Breast epithelium (tissue), 4 donors: ENCODE results near the gene PLXNA4. TPM values are rescaled to one million over a fixed set of nuclear protein-coding genes. Genes with fewer than 3 reads are reported as not detected.

Experiments
- DNase-seq, 2 donors: peaks; one replicate each; pipeline ENCODE4 v3.0.0-alpha.2; 2019; ENCODE audit warnings: low spot score in 2 of 2
- H3K27ac ChIP-seq, 2 donors: fragments of 200-600 bp; sonication (generic) in 1 of 2; one replicate each; pipeline ENCODE4 v1.5.1; 2016 to 2019; ENCODE audit warnings: mild to moderate bottlenecking in 1 of 2
- H3K27me3 ChIP-seq, 2 donors: fragments of 200-600 bp; sonication (generic) in 1 of 2; one replicate each; pipeline versions ENCODE4 v1.5.1 to v1.6.0; 2017 to 2019; ENCODE audit warnings: control low read depth in 1 of 2, mild to moderate bottlenecking in 1 of 2
- H3K36me3 ChIP-seq: fragments of 200-600 bp; one replicate; pipeline ENCODE4 v1.5.1; 2019
- H3K4me1 ChIP-seq, 2 donors: fragments of 200-600 bp; sonication (generic); one replicate each; pipeline ENCODE4 v1.5.1; 2016 to 2019; ENCODE audit warnings: control low read depth in 1 of 2
- H3K4me3 ChIP-seq, 3 donors: fragments of 200-600 bp; sonication (generic); 1 replicate in 2 of 3; 2 replicates in 1 of 3; pipeline ENCODE4 v1.5.1; 2016 to 2019; ENCODE audit warnings: mild to moderate bottlenecking in 3 of 3, moderate library complexity in 2 of 3
- H3K9me3 ChIP-seq, 2 donors: fragments of 200-600 bp; sonication (generic) in 1 of 2; one replicate each; pipeline ENCODE4 v1.5.1; 2016 to 2019; ENCODE audit warnings: control low read depth in 1 of 2
- POLR2A ChIP-seq: fragments of 450-650 bp; IDR thresholded peaks from one replicate; pipeline ENCODE4 v1.6.1; 2016; ENCODE audit warnings: antibody characterized with exemption, mild to moderate bottlenecking, moderate library complexity
- POLR2AphosphoS5 ChIP-seq, 3 donors: sonication (generic); formaldehyde crosslinking; IDR thresholded peaks; one replicate each; pipeline ENCODE4 v1.6.1; 2017; ENCODE audit warnings: antibody characterized with exemption in 3 of 3
- intact Hi-C: fragments of 100-400 bp; cut with DNase I; formaldehyde crosslinking; loops from one replicate; pipeline ENCODE4 v1.15.1; 2023; ENCODE audit warnings: low total_unique reads
- total RNA-seq, 3 donors: library from RNA; depleted of rRNA; stranded (reverse); fragments of >200 nt; gene quantifications; one replicate each; pipeline ENCODE4 v1.1.0, GENCODE V29; 2016
- TF ChIP-seq, protein P1 (sequence below), 3 donors: fragments of 450-650 bp; IDR thresholded peaks; one replicate each; pipeline ENCODE4 v1.5.1; 2016 to 2017; ENCODE audit warnings: antibody characterized with exemption in 3 of 3, mild to moderate bottlenecking in 3 of 3, moderate library complexity in 3 of 3

PLXNA4 gene
- total RNA-seq, 3 donors from 2014 or later, result 7.2 to 32.5 (median 26.2) TPM

DNA sequence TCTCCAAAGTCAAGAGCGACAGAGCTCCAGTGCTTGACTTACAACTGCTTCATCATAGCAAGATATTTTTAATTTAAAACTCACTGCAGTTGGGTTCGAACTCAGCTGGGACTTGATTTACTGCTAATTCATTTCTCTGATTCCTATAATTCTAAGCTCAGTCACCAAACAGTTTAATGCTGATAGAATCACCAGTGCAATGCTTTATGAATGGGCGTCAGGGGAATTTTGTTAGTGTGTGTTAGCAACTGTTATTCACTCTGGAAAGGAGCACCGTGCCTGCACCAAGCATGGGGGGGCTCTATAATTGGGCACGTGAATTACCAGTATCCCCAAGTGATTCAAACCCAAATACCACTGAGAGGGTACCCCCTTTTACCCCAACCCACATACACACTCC, 10.4 kb downstream of the PLXNA4 start:
- Histone ChIP-seq H3K36me3 (no peaks in the 10 kb centered on the region), H3K4me3 (no peak overlapping the region), H3K4me1 (no peaks in the 10 kb centered on the region), H3K27ac (no peak overlapping the region), H3K27me3 (peaks cover 0 to 3% of the 10 kb centered on the region in 2 donors), H3K9me3 (no peaks in the 10 kb centered on the region)
- DNase-seq, result no peak
- intact Hi-C loops, result no loop called here
- TF ChIP-seq POLR2AphosphoS5 (IDR thresholded peaks at IDR 0.05) (no peak), POLR2A (no peak)
- TF ChIP-seq, protein P1, sequence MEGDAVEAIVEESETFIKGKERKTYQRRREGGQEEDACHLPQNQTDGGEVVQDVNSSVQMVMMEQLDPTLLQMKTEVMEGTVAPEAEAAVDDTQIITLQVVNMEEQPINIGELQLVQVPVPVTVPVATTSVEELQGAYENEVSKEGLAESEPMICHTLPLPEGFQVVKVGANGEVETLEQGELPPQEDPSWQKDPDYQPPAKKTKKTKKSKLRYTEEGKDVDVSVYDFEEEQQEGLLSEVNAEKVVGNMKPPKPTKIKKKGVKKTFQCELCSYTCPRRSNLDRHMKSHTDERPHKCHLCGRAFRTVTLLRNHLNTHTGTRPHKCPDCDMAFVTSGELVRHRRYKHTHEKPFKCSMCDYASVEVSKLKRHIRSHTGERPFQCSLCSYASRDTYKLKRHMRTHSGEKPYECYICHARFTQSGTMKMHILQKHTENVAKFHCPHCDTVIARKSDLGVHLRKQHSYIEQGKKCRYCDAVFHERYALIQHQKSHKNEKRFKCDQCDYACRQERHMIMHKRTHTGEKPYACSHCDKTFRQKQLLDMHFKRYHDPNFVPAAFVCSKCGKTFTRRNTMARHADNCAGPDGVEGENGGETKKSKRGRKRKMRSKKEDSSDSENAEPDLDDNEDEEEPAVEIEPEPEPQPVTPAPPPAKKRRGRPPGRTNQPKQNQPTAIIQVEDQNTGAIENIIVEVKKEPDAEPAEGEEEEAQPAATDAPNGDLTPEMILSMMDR (IDR thresholded peaks at IDR 0.05), result no peak

- peaks cover 0 to 3% of the 10 kb centered on the region in 2 donors for H3K27me3 ChIP-seq
- H3K27ac ChIP-seq, result no peak overlapping the region
- TF ChIP-seq POLR2A, result no peak
- TF ChIP-seq POLR2AphosphoS5 (IDR thresholded peaks at IDR 0.05), result no peak
- TF ChIP-seq, protein P1 (IDR thresholded peaks at IDR 0.05), result no peak
- H3K36me3 ChIP-seq, result no peaks in the 10 kb centered on the region
- H3K4me3 ChIP-seq, result no peak overlapping the region
- intact Hi-C loops, result no loop called here
- DNase-seq, result no peak
- H3K9me3 ChIP-seq, result no peaks in the 10 kb centered on the region
- H3K4me1 ChIP-seq, result no peaks in the 10 kb centered on the region
Observed at GRCh38 chr7:132565441-132565840, 10.8 kb downstream of the PLXNA4 start.

- Histone ChIP-seq H3K4me1 (no peaks in the 10 kb centered on the region), H3K36me3 (no peaks in the 10 kb centered on the region), H3K4me3 (no peak overlapping the region), H3K27me3 (peaks cover 0 to 3% of the 10 kb centered on the region in 2 donors), H3K27ac (no peak overlapping the region), H3K9me3 (no peaks in the 10 kb centered on the region)
- no peak for DNase-seq
- intact Hi-C loops, result no loop called here
- TF ChIP-seq POLR2A (no peak), POLR2AphosphoS5 (IDR thresholded peaks at IDR 0.05) (no peak)
- TF ChIP-seq, protein P1 (IDR thresholded peaks at IDR 0.05), result no peak
Observed at GRCh38 chr7:132564849-132565248, 11.4 kb downstream of the PLXNA4 start.

DNA sequence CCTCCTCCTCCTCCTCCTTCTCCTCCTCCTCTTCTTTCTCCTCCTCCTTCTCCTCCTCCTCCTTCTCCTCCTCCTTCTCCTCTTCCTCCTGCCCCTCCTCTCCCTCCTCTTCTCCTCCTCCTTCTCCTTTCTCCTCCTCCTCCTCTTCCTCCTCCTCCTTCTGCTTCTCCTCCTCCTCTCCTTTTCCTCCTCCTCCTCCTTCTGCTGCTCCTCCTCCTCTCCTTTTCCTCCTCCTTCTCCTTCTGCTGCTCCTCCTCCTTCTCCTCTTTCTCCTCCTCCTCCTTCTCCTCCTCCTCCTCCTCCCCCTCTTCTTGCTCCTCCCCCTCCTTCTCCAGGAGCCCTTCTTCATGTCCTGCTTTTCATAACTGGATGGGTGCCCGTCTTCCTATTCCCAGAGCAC, 12.2 kb downstream of the PLXNA4 start:
- H3K4me1 ChIP-seq, result no peaks in the 10 kb centered on the region
- DNase-seq, result no peak
- no peaks in the 10 kb centered on the region for H3K36me3 ChIP-seq
- H3K4me3 ChIP-seq, result no peak overlapping the region
- intact Hi-C loops, result no loop called here
- H3K27ac ChIP-seq, result no peak overlapping the region
- H3K9me3 ChIP-seq, result no peaks in the 10 kb centered on the region
- peaks cover 0 to 3% of the 10 kb centered on the region in 2 donors for H3K27me3 ChIP-seq
- TF ChIP-seq, protein P1 (IDR thresholded peaks at IDR 0.05), result no peak
- no peak for TF ChIP-seq POLR2A
- no peak for TF ChIP-seq POLR2AphosphoS5 (IDR thresholded peaks at IDR 0.05)

DNA sequence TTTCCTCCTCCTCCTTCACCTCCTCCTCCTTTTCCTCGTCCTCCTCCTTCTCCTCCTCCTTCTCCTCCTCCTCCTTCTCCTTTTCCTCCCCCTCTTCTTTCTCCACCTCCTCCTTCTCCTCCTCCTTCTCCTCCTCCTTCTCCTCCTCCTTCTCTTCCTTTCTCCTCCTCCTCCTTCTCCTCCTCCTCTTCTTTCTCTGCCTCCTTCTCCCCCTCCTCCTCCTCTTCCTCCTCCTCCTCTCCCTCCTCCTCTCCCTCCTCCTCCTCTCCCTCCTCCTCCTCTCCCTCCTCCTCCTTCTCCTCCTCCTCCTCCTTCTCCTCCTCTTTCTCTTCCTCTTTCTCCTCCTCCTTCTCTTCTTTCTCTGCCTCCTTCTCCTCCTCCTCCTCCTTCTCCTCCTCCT, 13.6 kb downstream of the PLXNA4 start:
- no peaks in the 10 kb centered on the region for H3K4me1 ChIP-seq
- peaks cover 0 to 3% of the 10 kb centered on the region in 2 donors for H3K27me3 ChIP-seq
- no peak for TF ChIP-seq POLR2A
- no peak for TF ChIP-seq POLR2AphosphoS5 (IDR thresholded peaks at IDR 0.05)
- TF ChIP-seq, protein P1 (IDR thresholded peaks at IDR 0.05), result no peak
- no peak overlapping the region for H3K27ac ChIP-seq
- DNase-seq, result no peak
- intact Hi-C loops, result no loop called here
- H3K9me3 ChIP-seq, result no peaks in the 10 kb centered on the region
- no peaks in the 10 kb centered on the region for H3K36me3 ChIP-seq
- no peak overlapping the region for H3K4me3 ChIP-seq
